SK-N-SH (cell line): ENCODE results near the gene ENOX2.

Source experiments
- CTCF ChIP-seq: fragments of 200-600 bp; sonication (generic); IDR thresholded peaks from 2 replicates; pipeline ENCODE4 v1.6.1; 2017; ENCODE audit warnings: antibody characterized with exemption, mild to moderate bottlenecking, moderate library complexity
- FOSL2 ChIP-seq: IDR thresholded peaks from 2 replicates; pipeline ENCODE4 v1.4.0; 2012; ENCODE audit warnings: low read depth, mild to moderate bottlenecking, moderate library complexity, borderline replicate concordance
- GATA2 ChIP-seq: sonication (generic); formaldehyde crosslinking; IDR thresholded peaks from 2 replicates; pipeline ENCODE4 v1.5.0; 2020; ENCODE audit warnings: mild to moderate bottlenecking, missing genetic modification reagents
- IRF3 ChIP-seq: fragments of 150-350 bp; IDR thresholded peaks from 2 replicates; pipeline ENCODE4 v1.6.1; 2016; ENCODE audit warnings: mild to moderate bottlenecking, low read depth, low read length
- JUND ChIP-seq: IDR thresholded peaks from 2 replicates; pipeline ENCODE4 v1.4.0; 2012
- NFIC ChIP-seq: IDR thresholded peaks from 2 replicates; pipeline ENCODE4 v1.4.0; 2012; ENCODE audit warnings: borderline replicate concordance
- POLR2AphosphoS5 ChIP-seq: IDR thresholded peaks from 2 replicates; pipeline ENCODE4 v1.6.1; 2012; ENCODE audit warnings: low read depth, low read length
- REST ChIP-seq: IDR thresholded peaks from 2 replicates; pipeline ENCODE4 v1.6.1; 2012; ENCODE audit warnings: mild to moderate bottlenecking, low read depth, low read length, moderate library complexity
- SIN3A ChIP-seq: IDR thresholded peaks from 2 replicates; pipeline ENCODE4 v1.6.1; 2012; ENCODE audit warnings: low read depth, mild to moderate bottlenecking, low read length, moderate library complexity, borderline replicate concordance
- SMC3 ChIP-seq: IDR thresholded peaks from 2 replicates; pipeline ENCODE4 v1.6.1; 2012; ENCODE audit warnings: low read depth, low read length, improper control_type of control experiment
- TAF1 ChIP-seq: IDR thresholded peaks from 2 replicates; pipeline ENCODE4 v1.6.1; 2012; ENCODE audit warnings: low read depth, mild to moderate bottlenecking, low read length, moderate library complexity, borderline replicate concordance
- YY1 ChIP-seq: IDR thresholded peaks from 2 replicates; pipeline ENCODE4 v1.4.0; 2012; ENCODE audit warnings: low read depth, mild to moderate bottlenecking

- TF ChIP-seq CTCF (no peak), NFIC (no peak), POLR2AphosphoS5 (no peak), IRF3 (no peak), SMC3 (no peak), FOSL2 (no peak), GATA2 (CRISPR knock-in tag) (no peak), TAF1 (no peak), JUND (no peak), REST (no peak), YY1 (no peak), SIN3A (no peak)
Measured at GRCh38 chrX:130716781-130717413, 186.1 kb downstream of the ENOX2 start.
